ENCODE data around the gene PARP16. TPM values are rescaled to one million over a fixed set of nuclear protein-coding genes. Genes with fewer than 3 reads are reported as not detected.

Gene PARP16
- total RNA-seq, 1 experiment from 2014 or later = 9.7 TPM

GRCh38 chr15:65332391-65333147, 45.9 kb upstream of the PARP16 start:
- TF ChIP-seq JUND (IDR thresholded peaks at IDR 0.05) = no peak
- no peak for TF ChIP-seq REST (IDR thresholded peaks at IDR 0.05; ENCODE audit: low read depth)
- no peak for TF ChIP-seq CEBPB (IDR thresholded peaks at IDR 0.05; ENCODE audit: low read depth)
- ATAC-seq (no peak), DNase-seq (ENCODE audit: low read depth, low spot score) (no peak)
- no peaks in the 10 kb centered on the region for H3K9me3 ChIP-seq (ENCODE audit: control insufficient read depth in 1 of 2, insufficient read depth in 1 of 2, low read depth in 1 of 2, low read length in 2 of 2)
- no peaks in the 10 kb centered on the region for H3K36me3 ChIP-seq (ENCODE audit: control insufficient read depth in 1 of 2, insufficient read depth in 2 of 2, low read length in 2 of 2)
- H3K9me2 ChIP-seq (ENCODE audit: insufficient read depth) = no peaks in the 10 kb centered on the region
- intact Hi-C loops (cut with micrococcal nuclease) = no loop called here
- BruUV-seq (replicated peaks) = no TSS peak
- ChIA-PET POLR2A (no interaction called here), RAD21 (ENCODE audit: low non-redundant PET in 1 of 2, low total read pairs in 2 of 2, uncharacterized antibody in 2 of 2, unreplicated experiment in 2 of 2) (no interaction called here), CTCF (no interaction called here)
- no peak overlapping the region for H2AFZ ChIP-seq (ENCODE audit: low read depth, low read length, poor library complexity, severe bottlenecking)
- H4K20me1 ChIP-seq (ENCODE audit: insufficient read depth) = no peaks in the 10 kb centered on the region
- no peak overlapping the region for H3K9ac ChIP-seq (ENCODE audit: low read length)
- no peaks in the 10 kb centered on the region for H3K4me1 ChIP-seq (ENCODE audit: control insufficient read depth in 1 of 2, insufficient read depth in 2 of 2, low read length in 2 of 2)
- H3K27me3 ChIP-seq (ENCODE audit: insufficient read depth, low read length) = no peaks in the 10 kb centered on the region; the same call in 1 of the 2 replicates
- no peaks in the 10 kb centered on the region for H3K79me2 ChIP-seq (ENCODE audit: insufficient read depth, low read length)
- no peak overlapping the region for H3K4me2 ChIP-seq (ENCODE audit: low read length)
- no peak overlapping the region for H3K4me3 ChIP-seq (replicated peaks in 1 of 2; ENCODE audit: low read depth in 1 of 2, low read length in 2 of 2)
- H3K27ac ChIP-seq (ENCODE audit: low read depth, low read length) = no peak overlapping the region

- no peak overlapping the region for H3K4me2 ChIP-seq (ENCODE audit: low read length)
- H2AFZ ChIP-seq (ENCODE audit: low read depth, low read length, poor library complexity, severe bottlenecking) = no peak overlapping the region
- H3K4me1 ChIP-seq (ENCODE audit: control insufficient read depth in 1 of 2, insufficient read depth in 2 of 2, low read length in 2 of 2) = no peaks in the 10 kb centered on the region
- H3K4me3 ChIP-seq (replicated peaks in 1 of 2; ENCODE audit: low read depth in 1 of 2, low read length in 2 of 2) = no peak overlapping the region
- BruUV-seq (replicated peaks) = no TSS peak
- TF ChIP-seq EZH2 (IDR thresholded peaks at IDR 0.05) (no peak), CBX3 (IDR thresholded peaks at IDR 0.05; ENCODE audit: low read depth) (no peak), FOSL1 (IDR thresholded peaks at IDR 0.05; ENCODE audit: low read depth) (no peak), RAD21 (IDR thresholded peaks at IDR 0.05; ENCODE audit: low read depth) (no peak), ZNF274 (IDR thresholded peaks at IDR 0.05; ENCODE audit: low read depth, low read length) (no peak), ZBTB33 (IDR thresholded peaks at IDR 0.05; ENCODE audit: extremely low read depth, insufficient replicate concordance, low read length) (no peak)
- TF ChIP-seq, protein P1, sequence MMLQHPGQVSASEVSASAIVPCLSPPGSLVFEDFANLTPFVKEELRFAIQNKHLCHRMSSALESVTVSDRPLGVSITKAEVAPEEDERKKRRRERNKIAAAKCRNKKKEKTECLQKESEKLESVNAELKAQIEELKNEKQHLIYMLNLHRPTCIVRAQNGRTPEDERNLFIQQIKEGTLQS (IDR thresholded peaks at IDR 0.05) = no peak
- H3K27ac ChIP-seq (ENCODE audit: low read depth, low read length) = no peak overlapping the region
- ATAC-seq (no peak), DNase-seq (ENCODE audit: low read depth, low spot score) (no peak)
- H3K9me2 ChIP-seq (ENCODE audit: insufficient read depth) = no peaks in the 10 kb centered on the region
- no peaks in the 10 kb centered on the region for H3K9me3 ChIP-seq (ENCODE audit: control insufficient read depth in 1 of 2, insufficient read depth in 1 of 2, low read depth in 1 of 2, low read length in 2 of 2)
- no peak overlapping the region for H3K9ac ChIP-seq (ENCODE audit: low read length)
- CTCF ChIA-PET = no interaction called here
- H3K79me2 ChIP-seq (ENCODE audit: insufficient read depth, low read length) = no peaks in the 10 kb centered on the region
- no peaks in the 10 kb centered on the region; the same call in 1 of the 2 replicates for H3K27me3 ChIP-seq (ENCODE audit: insufficient read depth, low read length)
- RAD21 ChIA-PET (ENCODE audit: low non-redundant PET in 1 of 2, low total read pairs in 2 of 2, uncharacterized antibody in 2 of 2, unreplicated experiment in 2 of 2) = no interaction called here
- H3K36me3 ChIP-seq (ENCODE audit: control insufficient read depth in 1 of 2, insufficient read depth in 2 of 2, low read length in 2 of 2) = no peaks in the 10 kb centered on the region
- POLR2A ChIA-PET = no interaction called here
- H4K20me1 ChIP-seq (ENCODE audit: insufficient read depth) = no peaks in the 10 kb centered on the region
- intact Hi-C loops (cut with micrococcal nuclease) = no loop called here
Measured at GRCh38 chr15:65331811-65332210, 45.1 kb upstream of the PARP16 start.

All from HCT116 (cell line).